Activated gamma-delta T cell treated with anti-CD3 and anti-CD28 coated beads, Interleukin-2, amount 50 U/mL, for 16 hours (primary cell): ENCODE results near the gene CNPY1.
"Not testable (repeated sequence)": the region's sequence is repeated elsewhere in the genome, so short reads cannot be mapped to it uniquely, and the experiment has no call there.

ENCODE experiments used
- DNase-seq: peaks from one replicate; pipeline ENCODE4 v3.0.0-alpha.2; 2020; ENCODE audit warnings: low read depth

The CNPY1 gene

GRCh38 chr7:155578016-155578415 lies 31.7 kb upstream of the CNPY1 start:
- no peak for DNase-seq

DNA sequence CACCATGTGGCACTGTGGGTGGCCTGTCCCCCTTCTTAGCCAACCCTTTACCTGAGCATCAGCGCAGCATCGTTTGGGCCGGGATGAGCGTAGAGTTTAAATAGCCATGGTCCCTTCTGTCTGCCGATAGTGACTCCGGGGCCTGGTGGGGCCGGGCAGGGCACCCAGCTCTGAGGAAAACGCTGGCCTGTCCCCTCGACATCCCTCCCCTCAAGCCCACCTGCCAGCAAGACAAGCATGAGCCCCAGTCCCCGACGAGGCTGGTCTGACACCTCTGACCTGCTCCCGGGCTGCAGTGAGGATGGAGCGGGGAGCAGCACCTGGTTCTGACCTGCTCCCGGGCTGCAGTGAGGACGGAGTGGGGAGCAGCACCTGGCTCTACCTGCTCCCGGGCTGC lies 31.1 kb upstream of the CNPY1 start:
- no peak for DNase-seq

DNA sequence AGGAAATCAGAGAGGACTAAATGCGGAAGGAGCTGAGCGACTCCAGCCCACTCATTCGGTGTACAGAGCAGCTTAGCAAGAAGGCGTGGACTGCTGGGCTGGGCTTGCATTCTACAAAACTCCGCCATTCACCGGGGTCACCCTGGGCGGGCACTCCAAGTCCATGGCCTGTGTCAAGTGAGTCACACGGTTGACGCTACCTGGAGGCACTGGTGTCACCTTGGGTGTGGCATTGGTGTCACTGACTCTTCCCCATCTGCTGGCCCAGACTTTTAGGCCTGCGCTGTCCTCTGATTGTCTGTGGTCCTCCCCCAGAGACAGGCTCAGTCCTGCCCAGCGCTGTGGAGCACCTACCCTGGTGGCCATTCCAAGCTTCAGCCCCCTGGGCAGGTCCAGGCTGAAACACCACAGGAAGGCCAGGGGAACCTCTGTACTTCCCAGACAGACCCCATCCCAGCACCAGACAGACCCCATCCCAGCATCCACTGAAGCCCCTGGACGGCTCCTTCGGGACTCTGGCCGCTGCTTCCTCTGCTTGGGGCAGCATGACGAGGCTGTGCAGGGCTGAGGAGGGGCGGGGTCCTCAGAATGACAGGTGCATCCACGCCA lies 30.6 kb upstream of the CNPY1 start:
- no peak for DNase-seq

GRCh38 chr7:155576416-155576815 lies 30.1 kb upstream of the CNPY1 start:
- no peak for DNase-seq

DNA sequence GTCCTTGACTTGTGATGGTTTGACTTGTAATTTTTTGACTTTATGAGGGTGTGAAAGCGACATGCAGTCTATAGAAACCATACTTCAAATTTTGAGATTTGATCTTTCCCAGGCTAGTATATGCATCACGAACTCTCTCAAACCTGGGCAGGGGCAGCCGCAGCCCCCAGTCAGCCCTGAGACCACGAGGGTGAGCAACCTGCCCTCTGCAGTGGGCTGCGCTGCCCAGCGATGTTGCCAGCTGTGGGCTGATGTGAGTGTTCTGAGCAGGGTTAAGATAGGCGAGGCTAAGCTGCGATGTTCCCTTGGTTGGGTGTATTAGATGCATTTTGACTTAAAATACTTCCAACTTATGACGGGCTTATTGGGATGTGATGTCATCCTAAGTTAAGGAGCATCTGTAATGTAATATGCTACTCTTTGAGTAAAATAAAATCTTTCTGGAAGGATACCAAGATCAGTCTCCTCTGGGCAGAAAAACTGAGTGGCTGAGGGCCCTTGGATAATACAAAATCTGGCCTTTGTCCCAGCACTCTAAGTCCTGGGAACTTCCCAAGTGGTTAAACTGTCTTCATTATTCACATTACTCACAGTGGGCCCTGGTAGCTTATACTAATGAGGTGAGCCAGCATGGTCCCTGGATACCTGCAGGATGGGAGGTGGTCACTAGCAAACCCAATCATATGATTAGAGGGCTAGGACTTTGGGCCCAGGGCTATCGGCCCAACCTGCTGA lies 28.4 kb upstream of the CNPY1 start:
- no peak for DNase-seq

DNA sequence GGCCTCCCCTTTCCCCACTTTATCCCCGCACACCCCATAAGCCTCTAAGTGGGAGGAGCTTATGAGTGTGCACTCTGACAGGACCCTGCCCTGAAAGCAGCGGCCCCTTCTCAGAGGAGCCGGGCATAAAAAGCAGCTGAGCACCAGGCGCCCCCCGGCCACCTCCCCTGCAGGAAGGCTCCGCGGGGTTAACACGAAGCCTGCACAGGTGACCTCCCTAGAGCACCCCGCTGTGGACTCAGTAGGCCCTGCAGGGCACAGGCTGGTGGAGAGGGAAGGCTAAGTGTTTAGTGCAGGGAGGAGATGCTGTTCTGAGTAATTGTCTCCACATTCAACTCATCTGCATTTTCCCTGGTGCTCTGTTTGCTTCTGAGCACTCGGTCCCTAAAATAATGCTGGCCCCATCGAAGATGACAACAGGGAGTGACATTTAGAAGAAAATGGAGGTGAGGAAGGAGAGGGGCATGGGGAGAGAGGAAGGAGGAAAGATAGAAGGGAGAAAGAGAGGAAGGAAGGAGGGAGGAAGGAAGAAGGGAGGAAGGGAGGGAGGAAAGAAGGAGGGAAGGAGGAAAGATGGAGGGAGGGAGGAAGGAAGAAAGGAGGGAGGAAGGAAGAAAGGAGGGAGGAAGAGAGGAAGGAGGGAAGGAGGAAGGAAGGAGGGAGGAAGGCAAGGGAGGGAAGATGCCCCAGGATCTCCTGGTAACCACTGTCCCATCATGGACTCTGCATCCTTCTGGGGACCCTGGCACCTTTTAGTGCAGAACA lies 25.4 kb upstream of the CNPY1 start:
- no peak for DNase-seq

GRCh38 chr7:155570991-155571390 lies 24.6 kb upstream of the CNPY1 start:
- DNase-seq = no peak

GRCh38 chr7:155570171-155570958 lies 24.0 kb upstream of the CNPY1 start:
- no peak for DNase-seq

- DNase-seq = no peak
These were observed 23.3 kb upstream of the CNPY1 start for GRCh38 chr7:155569681-155570080.

DNA sequence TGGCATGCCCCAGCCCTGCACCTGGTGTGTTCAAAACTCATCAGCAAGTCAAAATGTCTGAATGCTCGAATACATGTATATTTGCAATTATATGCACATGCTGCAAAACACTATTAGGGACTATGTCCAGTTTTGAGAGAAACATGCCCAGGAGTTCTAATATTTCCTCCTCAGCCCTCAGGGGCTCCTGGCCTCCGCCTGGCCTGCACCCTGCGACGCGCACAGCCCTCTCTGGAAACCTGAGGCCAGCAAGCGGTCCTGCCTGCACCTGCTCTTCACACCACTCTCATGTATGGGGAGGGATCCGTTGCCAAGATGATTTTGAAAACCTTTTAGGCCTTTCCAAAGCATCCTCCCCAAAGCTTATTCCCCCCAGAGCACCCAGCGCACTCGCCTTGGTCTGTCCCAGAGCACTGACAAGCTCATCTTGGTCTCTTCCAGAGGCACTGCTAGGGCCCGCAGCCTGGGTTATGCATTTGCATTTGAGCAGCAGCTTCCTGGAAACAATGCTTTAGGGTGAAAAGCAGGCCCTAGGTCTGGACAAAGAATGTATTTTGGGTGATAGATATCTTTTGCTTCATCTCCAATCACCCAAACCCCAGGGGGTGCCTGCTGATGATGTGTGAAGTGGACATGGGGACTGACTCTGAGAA lies 22.6 kb upstream of the CNPY1 start:
- DNase-seq = no peak

GRCh38 chr7:155568333-155568660 lies 21.9 kb upstream of the CNPY1 start:
- DNase-seq = no peak

DNA sequence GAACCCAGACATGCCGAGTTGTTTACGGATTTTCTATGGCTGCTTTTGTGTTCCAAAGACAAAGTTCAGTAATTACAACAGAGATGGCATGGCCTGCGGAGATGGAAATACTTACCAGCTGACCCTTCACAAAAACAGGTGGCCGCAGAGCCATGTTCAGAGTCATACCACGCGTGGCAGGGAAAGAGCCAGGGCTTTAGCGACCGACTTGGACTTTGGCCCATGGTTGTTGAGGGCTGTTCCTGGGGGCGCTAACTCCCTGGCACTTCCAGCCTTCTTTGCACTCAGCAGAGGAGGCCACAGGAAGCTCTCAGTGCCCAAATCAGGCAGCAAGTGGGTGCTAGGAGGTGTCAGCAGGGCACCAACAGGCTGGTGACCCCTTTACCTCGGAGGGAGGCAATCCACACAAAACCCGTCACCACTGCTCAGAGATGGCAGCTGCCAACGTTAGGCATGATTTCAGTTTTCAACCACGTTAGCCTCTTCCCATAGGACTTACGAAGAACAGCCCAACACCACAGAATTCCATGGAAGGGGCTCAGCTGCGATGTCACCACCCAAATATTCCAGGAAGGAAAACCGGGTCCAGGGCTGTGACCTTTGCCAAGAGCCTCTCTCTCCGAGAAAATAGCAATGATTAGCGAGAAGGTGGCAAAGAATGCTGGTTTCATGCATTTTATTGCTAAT lies 21.4 kb upstream of the CNPY1 start:
- no peak for DNase-seq

GRCh38 chr7:155566011-155566836 lies 19.9 kb upstream of the CNPY1 start:
- DNase-seq = no peak

GRCh38 chr7:155565596-155565995 lies 19.2 kb upstream of the CNPY1 start:
- DNase-seq = no peak

DNA sequence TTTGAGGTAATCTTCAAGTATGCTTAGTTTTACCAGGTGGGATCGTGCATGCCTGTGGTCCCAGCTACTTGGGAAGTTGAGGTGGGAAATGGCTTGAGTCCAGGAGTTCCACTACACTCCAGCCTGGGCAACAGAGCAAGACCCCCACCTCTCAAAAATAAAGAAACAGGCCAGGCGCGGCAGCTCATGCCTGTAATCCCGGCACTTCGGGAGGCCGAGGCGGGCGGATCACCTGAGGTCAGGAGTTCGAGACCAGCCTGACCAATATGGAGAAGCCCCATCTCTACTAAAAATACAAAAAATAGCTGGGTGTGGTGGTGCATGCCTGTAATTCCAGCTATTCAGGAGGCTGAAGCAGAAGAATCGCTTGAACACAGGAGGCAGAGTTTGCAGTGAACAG lies 16.6 kb upstream of the CNPY1 start:
- not testable (repeated sequence) for DNase-seq

DNA sequence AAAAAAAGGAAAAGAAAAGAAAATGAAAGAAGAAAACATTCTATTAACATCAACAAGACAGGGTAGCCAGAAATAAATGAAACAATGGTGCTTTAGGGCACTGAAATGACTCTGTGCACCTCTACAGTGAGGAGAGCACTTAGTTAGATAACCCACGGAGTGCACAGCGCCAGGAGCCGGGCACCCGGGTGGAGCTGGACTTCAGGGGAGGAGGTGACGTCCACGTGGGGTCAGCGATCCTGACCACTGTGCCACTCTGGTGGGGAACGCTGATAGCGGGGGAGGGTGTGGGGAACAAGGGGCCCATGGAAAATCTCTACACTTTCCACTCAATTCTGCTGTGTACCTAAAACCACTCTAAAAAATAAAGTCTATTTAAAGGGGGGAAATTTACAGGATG lies 15.7 kb upstream of the CNPY1 start:
- DNase-seq = no peak

DNA sequence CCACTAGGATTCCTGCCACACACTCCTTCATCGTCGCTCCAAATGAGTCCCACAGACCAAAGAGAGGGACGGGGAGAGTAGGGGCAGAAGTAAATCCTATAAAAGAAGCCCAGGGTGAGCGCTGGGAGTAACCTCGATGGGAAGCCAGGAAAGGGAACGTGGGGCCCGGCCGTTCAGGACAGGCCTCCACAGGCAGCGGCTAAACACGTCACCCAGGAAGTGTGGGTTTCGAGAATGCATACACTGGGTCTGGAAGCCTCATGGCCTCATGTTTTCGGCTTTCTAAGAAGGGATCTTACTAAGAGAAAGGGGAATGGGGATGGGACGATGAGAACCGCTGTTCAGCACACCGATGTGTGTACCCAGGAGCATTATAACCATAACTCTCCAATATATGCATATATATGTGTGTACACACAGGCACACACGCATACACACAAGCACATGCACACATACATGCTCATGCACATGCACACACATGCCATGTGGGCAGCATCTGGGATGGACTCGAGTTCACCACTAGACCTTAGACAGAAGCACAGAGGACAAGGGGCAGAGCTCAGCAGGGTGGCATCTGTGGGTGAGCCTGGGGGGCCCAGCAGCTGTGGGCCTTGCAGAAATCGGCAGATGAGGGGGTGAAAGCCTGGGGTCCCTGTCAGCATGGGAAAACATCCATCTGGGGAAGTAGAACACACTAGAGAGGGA lies 14.8 kb upstream of the CNPY1 start:
- no peak for DNase-seq

GRCh38 chr7:155560196-155560885 lies 14.0 kb upstream of the CNPY1 start:
- no peak for DNase-seq

GRCh38 chr7:155559519-155560108 lies 13.3 kb upstream of the CNPY1 start:
- DNase-seq = no peak
